WTC11 (cell line): ENCODE results near the gene SLC2A4RG. TPM values are rescaled to one million over a fixed set of nuclear protein-coding genes. Genes with fewer than 3 reads are reported as not detected.

Experiments
- ATAC-seq: fragments of 200-7000 bp; cut with Tn5 transposase; 2 replicates; pipeline ENCODE4 v1.10.0; 2021; ENCODE audit warnings: mild to moderate bottlenecking, moderate library complexity
- CTCF ChIA-PET: fragments of 300-600 bp; sonication (Branson Sonifier 250); formaldehyde crosslinking; loops from one replicate; lab custom pipeline; 2021; ENCODE audit warnings: antibody characterized with exemption; lab: Charles Lee
- POLR2A ChIA-PET: fragments of 350-600 bp; sonication (Branson Sonifier 250); formaldehyde crosslinking; loops from one replicate; lab custom pipeline; 2021; ENCODE audit warnings: antibody characterized with exemption; lab: Charles Lee
- DNase-seq: peaks from one replicate; pipeline ENCODE4 v3.0.0; 2021; ENCODE audit warnings: low spot score
- H3K27ac Mint-ChIP-seq: 2 replicates; pipeline ENCODE4 v1.8.0; 2021; ENCODE audit warnings: mixed read lengths
- H3K27me3 Mint-ChIP-seq: 2 replicates; pipeline ENCODE4 v1.8.0; 2021; ENCODE audit warnings: low read depth, mild to moderate bottlenecking, moderate library complexity, mixed read lengths
- H3K36me3 Mint-ChIP-seq: 2 replicates; pipeline ENCODE4 v1.8.0; 2021; ENCODE audit warnings: mixed read lengths
- H3K4me1 Mint-ChIP-seq: 2 replicates; pipeline ENCODE4 v1.8.0; 2022; ENCODE audit warnings: mixed read lengths
- H3K4me3 Mint-ChIP-seq: 2 replicates; pipeline ENCODE4 v1.8.0; 2021; ENCODE audit warnings: mild to moderate bottlenecking, moderate library complexity, mixed read lengths
- H3K9me3 Mint-ChIP-seq: 2 replicates; pipeline ENCODE4 v1.8.0; 2021; ENCODE audit warnings: mixed read lengths
- ATF1 ChIP-seq: sonication (generic); formaldehyde crosslinking; IDR thresholded peaks from 2 replicates; pipeline ENCODE4 v1.8.1; 2023; ENCODE audit warnings: mild to moderate bottlenecking, moderate library complexity, missing genetic modification reagents
- ATF6 ChIP-seq: sonication (generic); formaldehyde crosslinking; IDR thresholded peaks from 2 replicates; pipeline ENCODE4 v1.8.1; 2023; ENCODE audit warnings: mild to moderate bottlenecking, missing genetic modification reagents
- CTCF ChIP-seq: fragments of 200-600 bp; IDR thresholded peaks from 2 replicates; pipeline ENCODE4 v1.8.0; 2022; ENCODE audit warnings: antibody characterized with exemption
- E2F4 ChIP-seq: sonication (generic); formaldehyde crosslinking; IDR thresholded peaks from 2 replicates; pipeline ENCODE4 v1.8.1; 2022; ENCODE audit warnings: low read depth, mild to moderate bottlenecking, moderate library complexity, missing genetic modification reagents, borderline replicate concordance
- EMX1 ChIP-seq: fragments of 250-450 bp; sonication (Bioruptor Pico); IDR thresholded peaks from 2 replicates; pipeline ENCODE4 v1.8.0; 2021; ENCODE audit warnings: mild to moderate bottlenecking
- ETV6 ChIP-seq: sonication (generic); formaldehyde crosslinking; IDR thresholded peaks from 2 replicates; pipeline ENCODE4 v1.8.1; 2022; ENCODE audit warnings: mild to moderate bottlenecking, missing genetic modification reagents
- MYBL2 ChIP-seq: sonication (generic); formaldehyde crosslinking; IDR thresholded peaks from 2 replicates; pipeline ENCODE4 v1.8.1; 2023; ENCODE audit warnings: mild to moderate bottlenecking, moderate library complexity, missing genetic modification reagents
- NR2C2 ChIP-seq: sonication (generic); formaldehyde crosslinking; IDR thresholded peaks from 2 replicates; pipeline ENCODE4 v1.8.0; 2022; ENCODE audit warnings: mild to moderate bottlenecking, missing genetic modification reagents
- NR3C1 ChIP-seq: sonication (generic); formaldehyde crosslinking; conservative IDR thresholded peaks from 2 replicates; pipeline ENCODE4 v1.8.1; 2023; ENCODE audit warnings: low read depth, mild to moderate bottlenecking, missing genetic modification reagents
- PREB ChIP-seq: sonication (generic); formaldehyde crosslinking; IDR thresholded peaks from 2 replicates; pipeline ENCODE4 v1.8.1; 2022; ENCODE audit warnings: mild to moderate bottlenecking, missing genetic modification reagents, moderate library complexity, borderline replicate concordance
- SMAD4 ChIP-seq: sonication (generic); formaldehyde crosslinking; IDR thresholded peaks from 2 replicates; pipeline ENCODE4 v1.8.0; 2022; ENCODE audit warnings: mild to moderate bottlenecking, missing genetic modification reagents
- TP53 ChIP-seq: sonication (generic); formaldehyde crosslinking; IDR thresholded peaks from 2 replicates; pipeline ENCODE4 v1.8.1; 2023; ENCODE audit warnings: mild to moderate bottlenecking, missing genetic modification reagents
- USF2 ChIP-seq: sonication (generic); formaldehyde crosslinking; IDR thresholded peaks from 2 replicates; pipeline ENCODE4 v1.8.1; 2023; ENCODE audit warnings: mild to moderate bottlenecking, missing genetic modification reagents, moderate library complexity
- ZNF232 ChIP-seq: sonication (generic); formaldehyde crosslinking; IDR thresholded peaks from 2 replicates; pipeline ENCODE4 v1.8.0; 2022; ENCODE audit warnings: mild to moderate bottlenecking, missing genetic modification reagents
- ZNF396 ChIP-seq: fragments of 250-450 bp; sonication (Bioruptor Pico); IDR thresholded peaks from 2 replicates; pipeline ENCODE4 v1.8.0; 2021; ENCODE audit warnings: mild to moderate bottlenecking, moderate library complexity, borderline replicate concordance
- ZNF425 ChIP-seq: fragments of 250-450 bp; sonication (Bioruptor Pico); conservative IDR thresholded peaks from 2 replicates; pipeline ENCODE4 v1.9.0; 2021; ENCODE audit warnings: mild to moderate bottlenecking
- ZNF671 ChIP-seq: fragments of 250-450 bp; sonication (Bioruptor Pico); IDR thresholded peaks from 2 replicates; pipeline ENCODE4 v1.8.0; 2021; ENCODE audit warnings: mild to moderate bottlenecking
- total RNA-seq: library from RNA; stranded (reverse); gene quantifications from 3 replicates; pipeline ENCODE4 v1.2.3, GENCODE V29; 2021

The SLC2A4RG gene
- total RNA-seq, 1 experiment from 2014 or later, result 43.3 TPM

- TF ChIP-seq TP53 (CRISPR knock-in tag) (no peak), NR3C1 (CRISPR knock-in tag) (no peak), PREB (CRISPR knock-in tag) (no peak), ZNF671 (CRISPR knock-in tag) (no peak), USF2 (CRISPR knock-in tag) (no peak), ZNF396 (no peak), ATF1 (CRISPR knock-in tag) (no peak), SMAD4 (CRISPR knock-in tag) (no peak), ATF6 (CRISPR knock-in tag) (no peak), EMX1 (no peak), ZNF425 (CRISPR knock-in tag) (no peak)
- peaks cover 7% of the 10 kb centered on the region for H3K4me1 Mint-ChIP-seq
- H3K27ac Mint-ChIP-seq, result no peak overlapping the region
- CTCF ChIA-PET, result interaction anchor here (1.3 to 3.4 kb wide), 3 partner anchors 57 to 161 kb away, joined by 3 to 19 read pairs (median 14); partner anchors contain the start of genes PTK6 and SRMS
- no peaks in the 10 kb centered on the region for H3K9me3 Mint-ChIP-seq
- no peaks in the 10 kb centered on the region for H3K27me3 Mint-ChIP-seq
- no peak for ATAC-seq
- DNase-seq, result no peak
- peaks cover 3% of the 10 kb centered on the region for H3K36me3 Mint-ChIP-seq
- no peak overlapping the region for H3K4me3 Mint-ChIP-seq
- POLR2A ChIA-PET, result interaction anchor here (0.8 kb wide), 1 partner anchor 43 kb away, joined by 3 read pairs; no protein-coding TSS in a partner anchor
Measured at GRCh38 chr20:63698739-63699465, 40.7 kb upstream of the SLC2A4RG start.

GRCh38 chr20:63699466-63700198 lies 39.9 kb upstream of the SLC2A4RG start:
- DNase-seq (no peak), ATAC-seq (no peak)
- Mint-ChIP-seq H3K27me3 (no peaks in the 10 kb centered on the region), H3K4me3 (no peak overlapping the region), H3K36me3 (no peaks in the 10 kb centered on the region), H3K9me3 (no peaks in the 10 kb centered on the region), H3K27ac (0 out of 2 replicates have a peak overlapping the region, but pooled peaks have one; percentile 57), H3K4me1 (peaks cover 7% of the 10 kb centered on the region)
- ChIA-PET CTCF (no interaction called here), POLR2A (no interaction called here)
- peak; percentile 74 for TF ChIP-seq NR2C2 (CRISPR knock-in tag)
- no peak for TF ChIP-seq ZNF232
- TF ChIP-seq ETV6, result no peak
- no peak for TF ChIP-seq E2F4 (CRISPR knock-in tag)
- no peak for TF ChIP-seq ATF6 (CRISPR knock-in tag)
- no peak for TF ChIP-seq CTCF
- no peak for TF ChIP-seq MYBL2 (CRISPR knock-in tag)
- no peak for TF ChIP-seq ZNF396
- no peak for TF ChIP-seq EMX1
